ENCODE measurements around the gene GPR176.

DNA sequence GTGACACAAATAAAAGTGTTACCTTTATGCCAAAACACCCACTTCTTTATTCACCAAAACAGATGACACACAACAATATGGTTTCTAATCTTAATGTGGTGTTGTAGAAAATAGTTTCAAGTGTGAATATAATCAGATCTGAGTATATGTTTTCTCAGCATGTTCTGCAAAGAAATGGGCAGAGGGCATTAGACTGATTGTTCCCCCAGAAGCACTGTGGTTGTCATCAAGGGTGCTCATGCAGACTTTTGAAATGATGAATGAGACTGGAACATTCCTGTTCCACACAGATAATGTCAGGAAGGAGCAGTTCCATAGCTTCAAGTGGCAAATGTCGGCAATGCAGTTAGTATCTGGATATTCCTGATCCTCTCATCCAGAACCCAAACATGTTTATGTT lies 37.5 kb downstream of the GPR176 start:
- TF ChIP-seq, protein P1, sequence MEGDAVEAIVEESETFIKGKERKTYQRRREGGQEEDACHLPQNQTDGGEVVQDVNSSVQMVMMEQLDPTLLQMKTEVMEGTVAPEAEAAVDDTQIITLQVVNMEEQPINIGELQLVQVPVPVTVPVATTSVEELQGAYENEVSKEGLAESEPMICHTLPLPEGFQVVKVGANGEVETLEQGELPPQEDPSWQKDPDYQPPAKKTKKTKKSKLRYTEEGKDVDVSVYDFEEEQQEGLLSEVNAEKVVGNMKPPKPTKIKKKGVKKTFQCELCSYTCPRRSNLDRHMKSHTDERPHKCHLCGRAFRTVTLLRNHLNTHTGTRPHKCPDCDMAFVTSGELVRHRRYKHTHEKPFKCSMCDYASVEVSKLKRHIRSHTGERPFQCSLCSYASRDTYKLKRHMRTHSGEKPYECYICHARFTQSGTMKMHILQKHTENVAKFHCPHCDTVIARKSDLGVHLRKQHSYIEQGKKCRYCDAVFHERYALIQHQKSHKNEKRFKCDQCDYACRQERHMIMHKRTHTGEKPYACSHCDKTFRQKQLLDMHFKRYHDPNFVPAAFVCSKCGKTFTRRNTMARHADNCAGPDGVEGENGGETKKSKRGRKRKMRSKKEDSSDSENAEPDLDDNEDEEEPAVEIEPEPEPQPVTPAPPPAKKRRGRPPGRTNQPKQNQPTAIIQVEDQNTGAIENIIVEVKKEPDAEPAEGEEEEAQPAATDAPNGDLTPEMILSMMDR (conservative IDR thresholded peaks at IDR 0.05; ENCODE audit: low read length): no peak
- TF ChIP-seq EZH2phosphoT487 (IDR thresholded peaks at IDR 0.05; ENCODE audit: borderline replicate concordance): no peak
